Smooth muscle cell (in vitro differentiated cells): ENCODE measurements around the gene CDC42BPB. TPM values are rescaled to one million over a fixed set of nuclear protein-coding genes. Genes with fewer than 3 reads are reported as not detected.
"Not testable (repeated sequence)": the region's sequence is repeated elsewhere in the genome, so short reads cannot be mapped to it uniquely, and the experiment has no call there.

Experiments
- DNase-seq: peaks from one replicate; lab custom pipeline; 2025; ENCODE audit not compliant: unreplicated experiment; lab: John Stamatoyannopoulos, UW
- H2AFZ ChIP-seq: fragments of 200-600 bp; sonication (generic); 2 replicates; pipeline ENCODE4 v1.6.0; 2016; ENCODE audit warnings: antibody characterized with exemption, low read depth, mild to moderate bottlenecking
- H3F3A ChIP-seq: fragments of 200-600 bp; sonication (generic); 2 replicates; pipeline ENCODE4 v1.6.0; 2017; ENCODE audit warnings: antibody characterized with exemption, low read depth
- H3K27ac ChIP-seq: fragments of 200-600 bp; sonication (generic); 2 replicates; pipeline ENCODE4 v1.5.1; 2016; ENCODE audit warnings: low read depth, mild to moderate bottlenecking
- H3K27me3 ChIP-seq: fragments of 200-600 bp; sonication (generic); 2 replicates; pipeline ENCODE4 v1.6.1; 2016; ENCODE audit warnings: low read depth, mild to moderate bottlenecking
- H3K36me3 ChIP-seq: fragments of 200-600 bp; sonication (generic); 2 replicates; pipeline ENCODE4 v1.5.1; 2016; ENCODE audit warnings: low read depth
- H3K4me1 ChIP-seq: fragments of 200-600 bp; sonication (generic); 2 replicates; pipeline ENCODE4 v1.5.1; 2016; ENCODE audit warnings: low read depth
- H3K4me2 ChIP-seq: fragments of 200-600 bp; sonication (generic); 2 replicates; pipeline ENCODE4 v1.6.0; 2016; ENCODE audit warnings: mild to moderate bottlenecking
- H3K4me3 ChIP-seq: fragments of 200-600 bp; sonication (generic); 2 replicates; pipeline ENCODE4 v1.5.1; 2016; ENCODE audit warnings: mild to moderate bottlenecking
- H3K79me2 ChIP-seq: fragments of 200-600 bp; sonication (generic); 2 replicates; pipeline ENCODE4 v1.6.0; 2016; ENCODE audit warnings: low read depth, mild to moderate bottlenecking
- H3K9ac ChIP-seq: fragments of 200-600 bp; sonication (generic); 2 replicates; pipeline ENCODE4 v1.6.0; 2016; ENCODE audit warnings: low read depth
- H3K9me3 ChIP-seq: fragments of 200-600 bp; sonication (generic); replicated peaks from 2 replicates; pipeline ENCODE4 v1.5.1; 2016; ENCODE audit warnings: low read depth
- H4K20me1 ChIP-seq: fragments of 200-600 bp; sonication (generic); 2 replicates; pipeline ENCODE4 v1.6.0; 2016; ENCODE audit warnings: low read depth
- WGBS: methylation state at CpG from one replicate; pipeline ENCODE4 v1.1.7; 2016; ENCODE audit warnings: low lambda C conversion rate; 5-methylcytosine and 5-hydroxymethylcytosine counted together
- polyA plus RNA-seq: library from polyadenylated mRNA; unstranded; fragments of >200 nt; fragmentation: Nextera tagmentation; extraction: Ambion mirVana; gene quantifications from 2 replicates; pipeline ENCODE4 v1.2.1, GENCODE V29; 2016
- total RNA-seq: library from RNA; depleted of rRNA; stranded (reverse); fragments of >200 nt; gene quantifications from 2 replicates; pipeline ENCODE4 v1.2.3, GENCODE V29; 2014
- TF ChIP-seq, protein P1 (sequence below): fragments of 200-600 bp; sonication (generic); IDR thresholded peaks from 2 replicates; pipeline ENCODE4 v1.5.1; 2017; ENCODE audit warnings: borderline replicate concordance, mild to moderate bottlenecking, antibody characterized with exemption; ENCODE audit not compliant: insufficient read depth, poor library complexity, severe bottlenecking

Gene CDC42BPB
- total and polyA plus RNA-seq, 2 experiments from 2014 or later: 11.3 to 71.2 TPM

DNA sequence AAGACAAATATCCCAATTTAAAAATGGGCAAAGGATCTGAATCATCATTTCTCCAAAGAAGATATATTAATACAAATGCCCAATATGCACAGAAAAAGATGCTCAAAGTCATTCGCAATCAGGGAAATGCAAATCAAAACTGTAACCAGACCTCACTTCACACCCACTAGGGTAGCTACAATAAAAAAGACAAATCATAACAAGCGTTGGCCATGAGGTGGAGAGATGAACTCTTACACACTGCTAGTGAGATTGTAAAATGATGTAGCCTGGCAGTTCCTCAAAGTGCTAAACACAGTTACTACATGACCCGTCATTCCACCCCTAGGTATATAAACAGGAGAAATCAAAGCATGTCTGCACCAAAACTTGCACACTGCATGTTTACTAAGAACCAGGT lies 30.4 kb downstream of the CDC42BPB start:
- WGBS: 84% methylated on average over 3 of the region's 3 CpGs
- H3K27ac ChIP-seq: peak overlapping the region; percentile 96
- no peaks in the 10 kb centered on the region for H3K36me3 ChIP-seq
- H3F3A ChIP-seq: peaks cover 35% of the 10 kb centered on the region
- TF ChIP-seq, protein P1, sequence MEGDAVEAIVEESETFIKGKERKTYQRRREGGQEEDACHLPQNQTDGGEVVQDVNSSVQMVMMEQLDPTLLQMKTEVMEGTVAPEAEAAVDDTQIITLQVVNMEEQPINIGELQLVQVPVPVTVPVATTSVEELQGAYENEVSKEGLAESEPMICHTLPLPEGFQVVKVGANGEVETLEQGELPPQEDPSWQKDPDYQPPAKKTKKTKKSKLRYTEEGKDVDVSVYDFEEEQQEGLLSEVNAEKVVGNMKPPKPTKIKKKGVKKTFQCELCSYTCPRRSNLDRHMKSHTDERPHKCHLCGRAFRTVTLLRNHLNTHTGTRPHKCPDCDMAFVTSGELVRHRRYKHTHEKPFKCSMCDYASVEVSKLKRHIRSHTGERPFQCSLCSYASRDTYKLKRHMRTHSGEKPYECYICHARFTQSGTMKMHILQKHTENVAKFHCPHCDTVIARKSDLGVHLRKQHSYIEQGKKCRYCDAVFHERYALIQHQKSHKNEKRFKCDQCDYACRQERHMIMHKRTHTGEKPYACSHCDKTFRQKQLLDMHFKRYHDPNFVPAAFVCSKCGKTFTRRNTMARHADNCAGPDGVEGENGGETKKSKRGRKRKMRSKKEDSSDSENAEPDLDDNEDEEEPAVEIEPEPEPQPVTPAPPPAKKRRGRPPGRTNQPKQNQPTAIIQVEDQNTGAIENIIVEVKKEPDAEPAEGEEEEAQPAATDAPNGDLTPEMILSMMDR: no peak
- H2AFZ ChIP-seq: no peak overlapping the region
- H3K4me2 ChIP-seq: no peak overlapping the region
- no peaks in the 10 kb centered on the region for H3K27me3 ChIP-seq
- H3K9me3 ChIP-seq: no peaks in the 10 kb centered on the region
- no peak for DNase-seq
- H3K4me3 ChIP-seq: no peak overlapping the region
- H3K9ac ChIP-seq: no peak overlapping the region
- peaks cover 65% of the 10 kb centered on the region for H4K20me1 ChIP-seq
- H3K4me1 ChIP-seq: peaks cover 22% of the 10 kb centered on the region
- peaks cover 94% of the 10 kb centered on the region for H3K79me2 ChIP-seq

DNA sequence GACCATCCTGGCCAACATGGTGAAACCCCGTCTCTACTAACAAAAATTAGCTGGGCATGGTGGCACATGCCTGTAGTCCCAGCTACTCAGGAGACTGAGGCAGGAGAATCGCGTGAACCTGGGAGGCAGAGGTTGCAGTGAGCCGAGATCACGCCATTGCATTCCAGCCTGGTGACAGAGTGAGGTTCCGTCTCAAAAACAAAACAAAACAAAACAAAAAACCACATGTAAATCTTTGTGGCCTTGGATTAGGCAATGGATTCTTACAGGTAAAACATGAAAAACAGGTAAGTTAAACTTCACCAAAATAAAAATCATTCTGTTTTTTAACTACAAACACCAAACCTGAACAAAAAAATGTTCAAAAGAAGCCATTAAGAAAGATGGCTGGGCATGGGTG lies 31.2 kb downstream of the CDC42BPB start:
- not testable (repeated sequence) for DNase-seq, H3K27me3 ChIP-seq, H3K9me3 ChIP-seq, H2AFZ ChIP-seq, H3K4me3 ChIP-seq, H3K36me3 ChIP-seq, H3K4me2 ChIP-seq
- Histone ChIP-seq H3K4me1 (peaks cover 22% of the 10 kb centered on the region), H3K9ac (peak overlapping the region; percentile 75), H4K20me1 (peaks cover 64% of the 10 kb centered on the region), H3F3A (peaks cover 33% of the 10 kb centered on the region), H3K27ac (peak overlapping the region; percentile 96), H3K79me2 (peaks cover 94% of the 10 kb centered on the region)
- WGBS: 88% methylated on average over 6 of the region's 6 CpGs

DNA sequence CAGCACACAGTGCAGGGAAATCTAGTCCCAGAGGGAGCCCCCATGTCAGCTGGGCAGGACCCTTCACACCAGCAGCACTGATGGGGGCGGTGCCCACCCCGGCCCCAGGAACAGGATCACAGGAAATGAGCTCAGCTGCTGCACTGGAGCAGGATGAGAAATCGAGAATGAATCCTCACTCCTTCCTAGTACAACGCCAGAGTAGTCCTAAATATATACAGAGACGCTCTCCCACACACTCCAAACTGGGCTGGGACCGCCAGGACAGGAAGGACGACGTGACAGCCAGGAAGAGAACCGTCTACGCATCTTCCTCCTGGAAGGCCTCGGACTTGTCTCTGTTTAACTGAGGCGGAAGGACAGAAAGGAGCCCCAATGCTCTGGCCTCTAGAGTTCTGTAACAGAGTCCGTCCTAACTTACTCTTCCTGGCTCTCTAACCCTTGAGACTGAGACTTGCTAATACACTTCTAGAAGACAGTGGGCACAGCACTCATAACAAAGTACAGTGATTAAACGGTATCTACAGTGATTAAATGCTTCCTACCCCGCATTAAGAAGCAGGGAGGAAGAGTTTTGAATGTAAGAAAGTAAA lies 33.4 kb downstream of the CDC42BPB start:
- peak overlapping the region; percentile 32 for H3K4me3 ChIP-seq
- DNase-seq: no peak
- peaks cover 63% of the 10 kb centered on the region for H4K20me1 ChIP-seq
- no peaks in the 10 kb centered on the region for H3K9me3 ChIP-seq
- peak overlapping the region; percentile 83 for H3K4me2 ChIP-seq
- H3F3A ChIP-seq: peaks cover 31% of the 10 kb centered on the region
- H3K79me2 ChIP-seq: peaks cover 94% of the 10 kb centered on the region
- peak overlapping the region; percentile 79 for H3K9ac ChIP-seq
- H3K4me1 ChIP-seq: peaks cover 22% of the 10 kb centered on the region
- TF ChIP-seq, protein P1: no peak
- H3K27ac ChIP-seq: peak overlapping the region; percentile 96
- WGBS: 24% methylated on average over 15 of the region's 15 CpGs
- H3K36me3 ChIP-seq: no peaks in the 10 kb centered on the region
- no peaks in the 10 kb centered on the region for H3K27me3 ChIP-seq
- H2AFZ ChIP-seq: no peak overlapping the region

GRCh38 chr14:103022685-103023044 lies 34.7 kb downstream of the CDC42BPB start:
- H3K4me3 ChIP-seq: no peak overlapping the region
- 84% methylated on average over 2 of the region's 2 CpGs for WGBS
- no peak overlapping the region for H3K9ac ChIP-seq
- H3K36me3 ChIP-seq: no peaks in the 10 kb centered on the region
- H4K20me1 ChIP-seq: peaks cover 64% of the 10 kb centered on the region
- peaks cover 22% of the 10 kb centered on the region for H3K4me1 ChIP-seq
- H3K27me3 ChIP-seq: no peaks in the 10 kb centered on the region
- DNase-seq: no peak
- TF ChIP-seq, protein P1: no peak
- peaks cover 94% of the 10 kb centered on the region for H3K79me2 ChIP-seq
- H3K4me2 ChIP-seq: no peak overlapping the region
- H3K9me3 ChIP-seq: no peaks in the 10 kb centered on the region
- H2AFZ ChIP-seq: no peak overlapping the region
- H3K27ac ChIP-seq: peak overlapping the region; percentile 96
- H3F3A ChIP-seq: peaks cover 31% of the 10 kb centered on the region
